Activated T-cell treated with anti-CD3 and anti-CD28 coated beads for 1 hour (primary cell): ENCODE measurements around the gene SLX9.
"Not testable (repeated sequence)": the region's sequence is repeated elsewhere in the genome, so short reads cannot be mapped to it uniquely, and the experiment has no call there.

ENCODE experiments used
- DNase-seq: peaks from one replicate; pipeline ENCODE4 v3.0.0-alpha.2; 2020; ENCODE audit warnings: low read depth

The SLX9 gene

DNA sequence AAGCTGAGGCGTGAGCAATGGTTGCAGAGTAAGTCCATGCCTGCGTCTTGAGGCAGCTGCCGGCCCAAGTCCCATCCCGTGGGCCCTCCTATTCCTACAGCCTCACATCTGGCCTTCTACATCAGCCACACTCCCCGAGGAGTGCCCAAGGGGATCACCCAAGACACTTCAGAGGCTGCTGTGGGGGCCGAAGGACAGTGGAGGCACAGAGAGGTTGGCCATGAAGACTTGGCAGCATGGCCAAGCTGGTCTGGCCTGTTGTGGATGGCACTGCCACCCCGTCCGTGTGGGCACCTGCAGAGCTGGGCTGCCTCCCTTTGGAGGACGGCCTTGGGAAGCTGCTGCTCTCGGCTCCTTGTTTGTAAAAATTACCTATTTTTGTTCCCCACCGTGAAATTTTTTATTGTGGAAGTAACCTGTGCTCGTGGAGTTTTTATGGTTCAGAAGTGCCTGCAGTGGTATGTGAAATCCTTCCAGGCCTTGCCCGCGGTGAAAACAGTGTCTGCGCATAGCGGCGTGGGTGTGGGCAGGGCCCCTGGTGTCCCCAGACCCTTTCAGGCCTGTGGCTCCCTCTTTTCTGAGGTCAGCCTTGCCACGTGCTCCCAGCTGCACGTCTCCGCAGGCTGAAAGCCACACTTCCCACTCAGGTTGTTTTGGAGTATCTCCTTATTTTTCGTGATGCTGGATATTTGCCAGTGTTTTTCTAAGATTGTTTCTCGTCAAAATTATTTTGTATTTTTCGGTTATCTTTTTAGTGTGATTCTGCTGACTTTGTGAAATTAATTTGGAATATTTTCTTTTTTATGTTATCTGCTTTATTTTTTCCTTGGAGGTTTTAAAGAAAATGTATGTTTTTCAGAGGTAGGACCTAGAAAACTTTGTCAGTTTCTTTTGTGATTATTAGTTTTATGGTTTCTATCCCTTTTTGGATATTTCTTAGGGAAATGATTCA lies 20.6 kb downstream of the SLX9 start:
- DNase-seq, result no peak

DNA sequence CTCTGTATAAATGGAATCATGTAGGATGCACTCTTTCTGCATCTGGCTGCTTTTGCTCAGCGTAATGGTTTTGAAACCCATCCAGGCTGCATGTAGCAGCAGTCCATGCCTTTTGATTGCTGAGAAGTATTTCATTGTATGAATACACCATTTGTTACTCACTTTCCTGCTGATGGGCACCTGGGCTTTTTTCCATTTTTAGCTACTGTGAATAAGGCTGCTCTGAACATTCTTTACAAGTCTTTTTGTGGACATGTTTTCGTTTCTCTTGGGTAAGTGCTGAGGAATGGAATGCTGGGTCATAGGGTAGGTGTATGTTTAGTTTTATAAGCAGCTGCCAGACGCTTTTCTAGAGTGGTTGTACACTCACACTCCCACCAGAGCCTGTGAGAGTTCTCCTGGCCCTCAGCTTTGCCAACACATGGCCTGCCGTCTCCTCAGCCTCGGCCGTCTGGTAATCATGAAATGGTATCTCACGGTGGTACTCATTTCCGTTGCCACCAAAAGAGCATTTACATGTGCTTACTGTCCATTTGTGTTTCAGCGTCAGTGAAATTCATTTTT lies 22.7 kb downstream of the SLX9 start:
- no peak for DNase-seq

DNA sequence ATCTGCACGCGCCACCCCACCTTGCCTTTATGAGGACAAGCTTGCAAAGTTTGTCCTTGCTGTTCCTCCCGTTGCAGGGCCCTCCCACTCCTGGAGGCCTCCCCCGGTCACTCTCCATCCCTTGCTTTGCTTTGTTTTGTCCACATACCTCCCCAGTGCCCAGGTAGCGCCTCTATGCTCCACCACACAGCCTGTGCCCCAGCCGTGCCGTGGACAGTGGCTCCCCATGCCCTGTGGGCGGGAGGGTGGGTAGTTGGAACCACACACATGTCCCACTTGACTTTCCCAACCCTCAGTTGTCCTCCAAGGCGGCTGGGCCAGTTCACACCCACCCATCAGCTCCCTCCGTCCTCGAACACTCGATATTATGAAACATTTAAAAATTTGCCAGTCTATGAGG lies 24.6 kb downstream of the SLX9 start:
- DNase-seq, result no peak

DNA sequence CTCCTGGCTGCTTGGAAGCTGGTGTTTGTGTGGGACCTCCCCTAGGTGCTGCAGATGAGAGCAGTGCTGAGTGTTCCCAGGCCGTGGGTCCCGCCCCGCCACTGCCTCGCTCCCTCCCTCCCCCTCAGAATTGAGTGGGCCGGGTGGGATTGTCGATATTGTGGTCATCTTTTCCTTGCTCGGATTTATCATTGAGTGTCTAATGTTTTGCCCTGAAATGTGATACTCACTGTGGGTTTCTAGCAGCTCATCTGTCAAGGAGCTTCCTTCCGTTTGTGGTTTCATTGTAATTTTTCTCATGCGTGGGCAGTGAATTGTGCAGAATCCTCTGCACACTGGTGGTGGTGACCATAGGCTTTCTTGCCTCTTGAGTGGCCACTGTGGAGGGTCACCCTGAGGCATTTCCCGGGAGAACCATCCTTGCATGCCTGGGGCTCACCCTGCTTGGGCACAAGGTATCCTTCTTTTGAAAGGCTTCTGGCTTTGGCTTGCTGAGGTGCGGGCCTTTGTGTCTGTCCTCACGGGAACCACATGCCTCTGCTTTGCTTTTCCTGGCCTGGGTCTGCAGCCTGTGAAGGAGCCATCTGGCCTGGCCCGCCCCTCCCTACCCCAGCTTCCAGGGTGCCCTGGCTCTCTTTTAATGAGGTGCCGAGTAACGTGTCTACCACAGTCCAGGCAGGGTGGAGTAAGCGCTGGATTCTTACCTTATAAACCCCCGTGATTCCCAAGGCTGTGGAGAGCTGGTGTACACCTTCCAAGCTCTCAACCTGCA lies 25.6 kb downstream of the SLX9 start:
- DNase-seq, result no peak

DNA sequence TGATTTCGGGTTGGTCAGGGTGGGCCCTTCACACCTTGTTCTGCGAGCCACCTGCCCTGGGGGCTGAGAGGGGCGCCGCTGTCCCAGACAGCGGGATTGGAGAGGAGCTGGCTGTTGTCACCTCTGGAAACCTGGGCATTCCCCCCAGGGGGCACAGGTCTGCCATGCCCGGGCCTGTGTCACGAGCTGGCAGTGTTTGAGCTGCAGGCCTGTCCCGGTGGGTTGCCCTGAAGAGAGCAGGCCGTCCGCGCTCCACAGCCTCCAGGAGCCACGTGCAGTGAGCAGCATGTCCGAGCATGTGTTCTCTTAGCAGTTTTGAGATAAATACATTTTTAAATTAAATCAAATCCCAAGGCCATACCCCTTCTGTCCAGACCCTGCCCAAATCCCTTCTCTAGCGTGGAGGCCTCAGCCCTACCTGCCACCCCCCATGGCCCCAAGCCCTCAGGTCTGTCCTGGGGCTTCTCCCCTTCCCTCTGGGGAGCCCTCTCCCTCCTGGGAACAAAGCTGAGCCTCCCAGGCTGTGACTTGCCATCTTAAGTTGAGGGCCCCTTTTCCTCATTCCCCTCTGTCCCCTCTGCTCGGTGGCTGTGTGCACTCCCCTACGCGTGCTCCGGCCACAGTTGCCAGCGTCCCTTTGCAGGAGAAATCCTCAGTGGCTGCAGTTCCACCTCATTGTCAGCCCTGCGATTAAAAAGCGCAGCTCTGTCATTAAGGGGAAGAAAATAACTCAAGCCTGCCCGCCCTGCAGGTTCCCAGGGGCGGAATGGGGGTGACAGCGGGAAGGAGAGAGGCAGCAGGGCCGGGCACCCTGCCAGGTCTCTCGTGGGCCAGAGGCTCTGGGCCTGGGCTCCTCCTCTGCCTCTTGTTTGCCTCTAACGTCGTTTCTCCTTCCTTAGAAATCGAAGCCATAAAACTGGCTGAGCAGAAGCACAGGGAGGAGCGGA lies 26.6 kb downstream of the SLX9 start:
- no peak for DNase-seq

DNA sequence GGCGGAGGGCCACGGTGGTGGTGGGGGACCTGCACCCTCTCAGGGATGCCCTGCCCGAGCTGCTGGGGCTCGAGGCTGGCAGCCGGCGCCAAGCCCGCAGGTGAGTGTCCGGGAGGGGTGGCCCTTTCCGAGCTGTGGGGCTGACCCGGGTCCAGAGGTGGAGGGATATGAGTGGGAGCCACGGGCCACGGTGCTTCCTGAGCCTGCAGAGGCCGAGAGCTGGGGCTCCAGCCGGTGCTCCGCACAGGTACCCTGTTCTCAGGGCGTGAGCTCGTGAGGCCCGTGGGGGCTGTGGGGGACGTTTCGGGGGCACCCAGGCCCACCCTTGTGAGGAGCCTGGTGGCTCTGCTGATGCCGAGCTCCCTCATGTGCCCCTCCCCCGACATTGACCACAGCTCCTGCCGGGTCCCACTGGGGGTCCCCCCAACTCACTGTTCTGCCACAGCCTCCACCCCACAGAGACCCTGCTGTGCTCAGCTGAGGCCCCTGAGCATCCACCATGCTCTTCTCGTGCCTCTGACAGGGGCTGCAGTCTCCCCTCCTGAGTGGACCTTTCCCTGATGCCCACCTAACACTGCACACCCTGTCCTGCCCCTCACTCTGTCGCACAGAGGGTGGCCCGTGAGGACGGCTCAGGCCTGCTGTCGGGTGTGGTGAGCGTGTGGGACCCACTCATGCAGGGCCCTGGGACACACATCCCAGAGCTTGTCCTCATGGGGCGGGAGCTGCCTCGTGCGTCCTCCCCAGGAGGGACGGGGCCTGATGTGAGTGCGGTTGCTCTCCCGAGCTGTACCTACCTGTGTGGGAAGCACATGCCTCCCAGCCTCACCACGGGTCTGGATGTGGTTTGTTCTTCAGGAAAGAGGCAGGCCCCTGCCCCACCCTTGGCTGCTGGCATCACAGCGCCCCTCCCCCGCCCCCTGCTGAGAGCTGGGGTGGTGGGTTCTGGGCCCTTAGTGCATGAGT lies 27.5 kb downstream of the SLX9 start:
- no peak for DNase-seq

DNA sequence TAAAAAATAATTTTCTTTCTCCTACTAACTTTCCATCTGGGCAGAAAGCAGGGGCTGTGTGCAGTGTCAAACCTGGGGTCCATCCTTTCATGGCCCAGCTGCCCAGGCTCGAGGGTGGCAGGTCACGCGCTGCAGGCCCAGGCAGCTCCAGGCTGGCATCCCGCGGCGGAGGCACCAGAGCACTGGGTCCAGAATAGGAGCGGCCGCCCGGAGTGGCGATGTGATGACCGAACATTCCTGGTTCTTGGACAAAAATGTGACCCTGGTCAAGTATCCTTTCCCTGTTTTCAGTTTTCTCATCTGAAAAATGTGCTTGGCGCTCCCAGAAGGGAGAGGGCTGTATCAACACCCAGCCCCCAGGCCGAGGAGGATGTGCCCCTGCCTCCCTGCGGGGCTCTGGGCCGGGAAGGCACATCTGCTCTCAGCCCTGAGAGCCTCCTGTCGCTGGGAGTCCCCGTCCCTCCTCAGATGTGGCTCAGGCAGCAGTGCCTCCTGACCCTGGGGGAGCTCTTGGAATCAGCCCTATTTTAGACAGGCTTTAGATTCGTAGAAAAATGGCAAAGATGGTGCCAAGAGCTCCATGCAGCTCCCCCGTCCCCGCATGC lies 29.3 kb downstream of the SLX9 start:
- no peak for DNase-seq

DNA sequence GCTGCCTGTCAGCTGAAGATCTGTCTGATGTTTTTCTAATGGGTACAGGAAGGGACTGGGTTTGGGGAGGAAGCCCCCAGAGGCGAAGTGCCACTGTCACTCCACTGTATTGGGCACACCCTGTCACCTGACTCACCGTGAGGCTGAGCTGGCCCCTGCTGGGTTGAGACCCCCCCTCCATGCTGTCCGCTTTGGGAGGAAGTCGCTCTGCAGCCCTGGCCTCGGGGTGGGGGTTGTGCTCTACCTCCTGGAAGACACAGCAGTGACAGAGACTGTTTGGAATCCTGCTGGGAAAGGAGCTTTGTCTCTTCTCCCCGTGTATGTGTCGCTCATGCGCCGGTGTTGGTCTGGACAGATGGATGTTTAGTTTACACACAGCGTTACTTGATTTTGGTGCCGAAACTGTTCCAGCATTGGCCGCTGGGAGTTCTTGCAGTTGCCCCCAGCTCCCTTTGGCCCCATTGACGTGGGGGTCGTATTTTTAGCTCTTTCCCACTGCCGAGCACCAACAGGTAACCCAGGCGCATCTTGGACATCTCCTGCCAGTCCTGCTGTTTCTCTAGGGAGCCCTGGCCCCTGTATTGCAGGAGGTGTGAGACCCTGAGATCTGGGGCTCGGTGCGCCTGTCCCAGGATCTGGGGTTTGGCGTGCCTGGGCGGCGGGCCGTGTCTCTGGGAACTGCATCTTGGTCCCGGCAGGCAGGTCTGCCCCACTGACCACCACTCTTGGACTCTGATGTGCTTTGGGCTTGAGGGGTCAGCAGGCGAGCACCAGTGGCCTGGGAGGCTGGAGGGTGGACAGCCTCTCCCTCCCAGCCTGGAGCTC lies 30.3 kb downstream of the SLX9 start:
- no peak for DNase-seq

DNA sequence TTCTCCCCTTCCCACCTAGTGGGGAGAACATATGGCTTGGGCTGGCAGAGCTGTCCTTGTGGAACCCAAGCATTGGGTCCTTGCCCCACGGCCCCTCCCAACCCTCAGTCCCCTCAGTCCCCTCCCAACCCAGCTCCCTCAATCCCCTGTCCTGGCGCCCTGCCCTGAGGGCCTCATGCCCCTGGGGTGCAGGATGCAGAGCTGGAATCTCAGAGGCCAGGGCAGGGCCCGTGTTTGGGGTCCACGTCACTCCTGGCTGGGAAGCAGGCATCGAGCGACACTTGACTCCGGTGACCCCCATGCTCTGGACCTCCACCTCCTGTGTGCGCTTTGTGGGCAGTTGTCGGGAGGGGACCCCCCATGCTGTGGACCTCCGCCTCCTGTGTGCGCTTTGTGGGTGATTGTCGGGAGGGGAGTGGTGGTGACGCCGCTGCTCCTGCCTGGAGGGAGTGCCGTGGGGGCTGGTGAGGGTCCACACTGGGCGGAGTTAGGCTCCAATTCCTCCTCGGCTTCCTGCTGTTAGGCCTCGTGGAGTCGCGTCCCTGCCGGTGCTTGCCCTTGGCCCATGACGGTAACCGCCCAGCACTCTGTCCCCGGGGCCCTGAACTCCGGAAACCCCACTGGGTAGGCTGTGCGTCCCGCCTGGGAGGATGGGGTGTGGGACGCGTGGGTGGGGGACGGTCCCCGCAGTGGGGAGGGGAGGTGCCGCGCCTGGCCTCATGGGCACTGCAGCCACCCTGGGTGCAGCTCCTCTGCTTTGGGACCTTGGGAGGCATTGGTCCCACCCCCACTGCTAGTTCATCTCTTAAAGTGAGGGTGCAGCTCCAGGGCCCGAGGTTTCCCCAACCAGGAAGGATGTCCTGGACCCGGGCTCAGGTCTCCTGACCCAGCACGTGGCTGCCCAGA lies 31.2 kb downstream of the SLX9 start:
- DNase-seq, result no peak

DNA sequence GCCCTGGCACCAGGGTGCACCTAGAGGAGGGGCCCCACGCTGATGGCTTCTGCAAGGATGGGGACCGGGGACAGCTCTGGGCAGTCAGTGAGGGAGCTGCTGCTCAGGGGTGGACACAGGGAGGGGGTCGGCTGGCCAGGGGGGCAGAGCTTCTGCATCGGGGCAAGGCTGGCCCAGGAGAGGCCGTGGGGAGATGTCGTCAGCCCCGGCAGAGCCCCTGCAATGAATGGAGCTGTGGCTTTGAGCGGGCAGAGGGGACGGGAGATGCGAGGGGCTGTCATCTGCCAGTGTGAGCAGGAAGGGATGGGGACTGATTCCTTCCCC lies 31.8 kb downstream of the SLX9 start:
- DNase-seq, result no peak

DNA sequence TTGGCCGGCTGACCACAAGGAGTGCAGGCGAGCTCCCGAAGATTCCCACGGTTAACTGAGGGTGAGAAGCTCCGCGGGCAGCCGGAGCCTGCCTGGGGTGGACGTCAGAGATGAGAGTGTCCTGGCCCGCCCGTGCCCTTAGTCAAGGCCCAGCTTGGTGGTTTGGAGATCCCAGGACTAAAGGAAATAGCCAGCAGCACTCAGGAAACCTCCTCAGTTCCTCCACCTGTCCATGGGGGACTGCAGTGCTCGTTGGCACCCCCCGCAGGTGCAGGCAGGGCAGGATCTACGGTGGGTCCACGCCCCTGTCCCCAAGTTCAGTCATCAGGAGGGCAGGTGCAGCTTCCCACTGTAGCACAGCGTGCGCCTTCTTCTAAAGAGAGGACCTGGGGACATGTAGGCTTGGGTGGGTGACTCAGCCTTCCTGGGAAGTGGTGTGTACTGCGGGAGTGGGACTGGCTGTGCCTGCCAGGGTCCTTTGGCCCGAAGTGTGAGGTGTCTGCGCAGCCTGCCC lies 32.5 kb downstream of the SLX9 start:
- DNase-seq, result no peak

DNA sequence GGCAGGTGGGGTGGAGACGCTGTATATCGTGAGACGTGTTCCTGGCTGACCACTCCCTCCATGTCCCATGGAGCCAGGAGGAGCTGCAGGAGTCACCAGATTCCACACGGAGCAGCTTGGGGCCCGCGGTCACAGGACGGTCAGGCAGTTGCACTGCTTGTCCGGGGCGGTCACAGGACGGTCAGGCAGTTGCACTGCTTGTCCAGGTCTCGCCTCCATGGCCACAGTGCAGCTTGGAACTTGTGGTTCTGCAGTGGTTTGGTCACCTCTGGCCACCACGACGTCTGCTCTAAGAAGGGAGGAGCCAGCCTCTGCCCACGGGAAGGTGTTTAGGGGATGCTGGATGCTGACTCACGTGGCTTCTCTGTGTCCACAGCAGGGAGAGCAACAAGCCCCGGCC lies 33.0 kb downstream of the SLX9 start:
- DNase-seq, result no peak

DNA sequence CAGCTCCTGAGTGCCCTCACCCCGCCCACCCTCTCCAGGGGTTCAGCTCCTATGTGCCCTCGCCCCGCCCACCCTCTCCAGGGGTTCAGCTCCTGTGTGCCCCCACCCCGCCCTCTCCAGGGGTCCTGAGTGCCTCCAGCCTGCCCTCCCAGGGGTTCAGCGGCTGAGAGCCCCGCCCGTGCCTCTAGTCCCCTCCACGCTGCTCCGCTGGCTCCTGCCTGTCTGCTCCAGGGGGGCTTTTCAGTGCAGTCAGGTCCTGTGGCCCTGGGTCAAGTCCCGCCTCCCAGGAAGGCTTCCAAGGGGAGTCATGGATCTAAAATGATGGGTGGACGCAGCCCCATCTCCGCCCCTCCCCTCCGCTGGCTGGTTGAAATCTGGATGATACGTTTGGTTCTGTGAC lies 33.8 kb downstream of the SLX9 start:
- DNase-seq, result no peak

DNA sequence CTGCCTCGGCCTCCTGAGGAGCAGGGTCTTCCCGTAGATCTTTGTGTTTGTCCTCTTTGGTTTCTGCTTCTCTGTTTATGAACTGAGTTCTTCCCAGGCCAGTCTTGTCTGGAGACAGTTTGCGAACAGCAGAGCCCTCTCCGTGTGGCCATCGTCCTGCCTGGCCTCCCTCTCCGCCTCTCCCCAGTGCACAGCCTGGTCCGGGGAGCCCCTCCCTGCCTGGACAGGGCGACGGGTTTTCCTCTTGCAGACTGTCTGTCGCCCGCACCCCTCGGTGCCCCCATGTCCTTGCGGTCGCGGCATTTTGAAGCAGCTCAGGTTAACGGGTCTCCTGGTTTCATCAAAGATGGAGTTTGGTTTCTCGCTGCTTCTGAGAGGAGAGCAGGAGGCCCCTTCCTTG lies 34.8 kb downstream of the SLX9 start:
- no peak for DNase-seq

DNA sequence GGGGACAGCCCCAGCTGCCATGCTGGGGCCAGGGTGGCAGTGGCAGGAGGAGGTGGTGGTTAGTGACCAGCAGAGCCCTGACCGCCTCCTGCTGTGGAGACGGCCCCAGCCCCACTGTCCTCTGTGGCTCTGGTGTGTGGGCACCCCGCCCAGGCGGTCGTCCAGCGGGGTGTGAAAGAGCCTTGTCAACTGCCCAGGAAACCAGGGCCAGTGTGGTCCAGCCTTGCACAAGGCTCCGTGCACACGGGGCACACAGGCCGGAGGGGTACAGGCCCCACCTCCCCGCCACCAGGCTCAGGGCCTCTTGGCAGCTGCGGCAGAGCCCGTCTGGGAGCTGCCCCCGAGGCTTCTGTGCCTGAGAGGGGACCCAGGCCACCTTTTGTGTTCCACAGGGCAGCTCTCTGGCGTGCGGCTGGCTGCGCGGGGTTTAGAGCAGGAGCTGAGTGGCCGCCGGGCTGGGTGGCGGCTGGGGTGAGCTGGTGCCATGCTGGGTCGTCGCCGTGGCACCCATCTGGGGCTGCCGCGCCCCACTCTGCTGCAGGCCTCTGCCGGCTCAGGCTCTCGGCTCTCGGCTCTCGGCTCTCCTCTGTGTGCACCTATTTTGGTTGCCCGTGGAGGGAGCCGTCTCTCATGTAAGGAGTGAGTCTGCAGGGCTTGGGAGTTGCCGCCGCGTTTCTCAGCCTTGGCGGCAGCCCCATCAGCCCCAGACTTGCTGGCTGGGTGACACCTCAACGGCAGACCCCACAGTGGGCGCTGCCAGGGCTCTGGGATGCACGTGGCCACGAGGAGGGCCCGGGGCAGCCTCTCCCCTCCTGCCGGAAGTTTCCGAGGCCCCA lies 36.1 kb downstream of the SLX9 start:
- no peak for DNase-seq

DNA sequence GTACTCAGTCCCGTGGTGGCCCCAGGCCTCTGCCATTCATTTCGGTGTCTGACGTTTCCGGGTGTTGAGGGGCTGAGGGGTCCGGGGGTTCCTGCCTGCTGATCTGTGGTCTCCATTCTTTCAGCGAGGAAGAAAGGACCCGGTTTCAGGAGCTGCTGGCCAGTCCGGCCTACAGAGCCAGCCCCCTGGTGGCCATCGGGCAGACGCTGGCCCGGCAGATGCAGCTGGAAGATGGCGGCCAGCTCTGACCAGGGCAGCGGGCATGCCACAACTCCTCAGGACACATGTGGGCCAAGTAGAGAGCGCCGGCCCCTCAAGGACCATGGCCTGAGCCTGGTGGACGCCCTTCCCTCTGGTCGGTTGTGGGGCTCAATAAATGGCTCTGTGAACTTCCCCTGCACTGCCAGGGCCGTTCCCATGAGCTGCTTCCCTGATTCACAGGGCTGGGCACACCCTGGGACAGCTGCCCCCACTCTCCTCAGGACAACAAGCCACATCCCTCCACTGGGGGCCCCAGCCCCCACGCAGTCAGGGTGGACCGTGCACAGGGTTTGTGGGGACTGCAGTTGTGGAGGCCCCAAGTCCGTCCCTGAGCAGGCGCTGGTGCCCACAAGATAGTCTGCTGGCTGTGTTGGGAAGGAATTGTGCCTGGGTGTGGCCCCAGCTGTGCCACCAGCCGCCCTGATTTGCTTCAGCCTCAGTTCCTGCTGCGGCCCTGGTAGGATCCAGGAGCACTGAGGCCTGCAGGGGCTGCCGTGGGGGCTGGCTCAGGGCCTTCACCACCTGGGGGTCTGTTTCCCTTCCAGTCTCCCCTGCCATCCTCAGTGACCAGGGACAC lies 36.9 kb downstream of the SLX9 start:
- DNase-seq, result not testable (repeated sequence)
